ENCODE measurements around the gene PTMS. TPM values are rescaled to one million over a fixed set of nuclear protein-coding genes. Genes with fewer than 3 reads are reported as not detected.

PTMS gene
- total RNA-seq, 1 donor from 2014 or later = 864 TPM

DNA sequence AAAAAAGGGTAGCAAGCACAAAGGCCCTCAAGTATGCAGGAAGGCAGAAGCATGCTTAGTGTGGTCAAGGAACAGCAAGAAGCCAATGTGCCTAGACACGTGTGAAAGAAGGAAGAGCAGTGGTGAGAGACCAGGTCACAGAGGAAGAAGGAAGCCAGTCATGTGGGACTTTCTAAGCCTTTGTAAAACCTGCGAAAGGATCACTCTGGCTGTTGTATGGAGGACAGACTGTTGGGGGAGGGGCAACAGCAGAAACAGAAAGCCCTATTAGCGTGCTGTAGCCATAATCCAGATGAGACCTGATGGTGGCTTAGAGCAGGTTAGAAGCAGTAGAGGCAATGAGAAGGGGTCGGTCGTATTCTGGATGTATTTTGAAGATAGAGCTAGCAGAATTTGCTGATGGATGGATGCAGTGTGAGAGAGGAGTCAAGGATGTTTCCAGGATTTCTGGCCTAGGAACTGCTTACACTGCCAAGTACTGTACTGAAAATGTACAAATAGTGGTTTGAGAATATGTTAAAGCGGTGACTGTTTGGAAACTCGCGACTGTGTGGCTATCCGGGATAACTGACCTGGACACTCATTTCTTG, 7.6 kb upstream of the PTMS start:
- DNase-seq (ENCODE audit: low spot score) = no peak
- Mint-ChIP-seq H3K27ac (ENCODE audit: unreplicated experiment) (peak overlapping the region; percentile 33), H3K4me1 (ENCODE audit: unreplicated experiment) (peaks cover 40% of the 10 kb centered on the region), H3K36me3 (ENCODE audit: low read depth, unreplicated experiment) (peaks cover 4% of the 10 kb centered on the region), H3K4me3 (ENCODE audit: unreplicated experiment) (no peak overlapping the region), H3K9me3 (ENCODE audit: unreplicated experiment) (no peaks in the 10 kb centered on the region), H3K27me3 (ENCODE audit: unreplicated experiment) (peaks cover 5% of the 10 kb centered on the region)
- TF ChIP-seq, protein P1, sequence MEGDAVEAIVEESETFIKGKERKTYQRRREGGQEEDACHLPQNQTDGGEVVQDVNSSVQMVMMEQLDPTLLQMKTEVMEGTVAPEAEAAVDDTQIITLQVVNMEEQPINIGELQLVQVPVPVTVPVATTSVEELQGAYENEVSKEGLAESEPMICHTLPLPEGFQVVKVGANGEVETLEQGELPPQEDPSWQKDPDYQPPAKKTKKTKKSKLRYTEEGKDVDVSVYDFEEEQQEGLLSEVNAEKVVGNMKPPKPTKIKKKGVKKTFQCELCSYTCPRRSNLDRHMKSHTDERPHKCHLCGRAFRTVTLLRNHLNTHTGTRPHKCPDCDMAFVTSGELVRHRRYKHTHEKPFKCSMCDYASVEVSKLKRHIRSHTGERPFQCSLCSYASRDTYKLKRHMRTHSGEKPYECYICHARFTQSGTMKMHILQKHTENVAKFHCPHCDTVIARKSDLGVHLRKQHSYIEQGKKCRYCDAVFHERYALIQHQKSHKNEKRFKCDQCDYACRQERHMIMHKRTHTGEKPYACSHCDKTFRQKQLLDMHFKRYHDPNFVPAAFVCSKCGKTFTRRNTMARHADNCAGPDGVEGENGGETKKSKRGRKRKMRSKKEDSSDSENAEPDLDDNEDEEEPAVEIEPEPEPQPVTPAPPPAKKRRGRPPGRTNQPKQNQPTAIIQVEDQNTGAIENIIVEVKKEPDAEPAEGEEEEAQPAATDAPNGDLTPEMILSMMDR (IDR thresholded peaks at IDR 0.05; ENCODE audit: unreplicated experiment) = no peak

DNA sequence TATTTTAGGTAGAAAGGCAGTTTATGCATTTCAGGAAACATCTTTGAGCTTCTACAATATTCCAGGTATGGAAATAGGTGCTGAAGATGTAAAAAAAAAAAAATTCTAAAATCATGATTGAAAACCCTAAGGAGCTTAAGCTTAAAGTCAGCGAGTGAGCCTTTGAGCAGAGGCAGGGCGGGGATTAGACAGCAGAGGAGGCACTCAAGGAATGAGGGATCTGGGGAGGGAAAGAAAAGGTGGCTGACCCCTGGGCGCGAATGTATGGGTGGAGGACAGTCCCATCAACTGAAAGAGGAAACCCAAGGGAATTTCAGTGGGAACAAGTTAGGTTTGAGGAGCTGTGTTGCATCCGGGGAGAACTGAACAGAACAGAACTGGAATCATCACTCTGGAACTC, 6.4 kb upstream of the PTMS start:
- TF ChIP-seq, protein P1 (IDR thresholded peaks at IDR 0.05; ENCODE audit: unreplicated experiment) = no peak
- no peak for DNase-seq (ENCODE audit: low spot score)
- Mint-ChIP-seq H3K9me3 (ENCODE audit: unreplicated experiment) (no peaks in the 10 kb centered on the region), H3K27me3 (ENCODE audit: unreplicated experiment) (peaks cover 13% of the 10 kb centered on the region), H3K36me3 (ENCODE audit: low read depth, unreplicated experiment) (peaks cover 4% of the 10 kb centered on the region), H3K4me1 (ENCODE audit: unreplicated experiment) (peaks cover 40% of the 10 kb centered on the region), H3K4me3 (ENCODE audit: unreplicated experiment) (peak overlapping the region; percentile 22), H3K27ac (ENCODE audit: unreplicated experiment) (peak overlapping the region; percentile 38)

DNA sequence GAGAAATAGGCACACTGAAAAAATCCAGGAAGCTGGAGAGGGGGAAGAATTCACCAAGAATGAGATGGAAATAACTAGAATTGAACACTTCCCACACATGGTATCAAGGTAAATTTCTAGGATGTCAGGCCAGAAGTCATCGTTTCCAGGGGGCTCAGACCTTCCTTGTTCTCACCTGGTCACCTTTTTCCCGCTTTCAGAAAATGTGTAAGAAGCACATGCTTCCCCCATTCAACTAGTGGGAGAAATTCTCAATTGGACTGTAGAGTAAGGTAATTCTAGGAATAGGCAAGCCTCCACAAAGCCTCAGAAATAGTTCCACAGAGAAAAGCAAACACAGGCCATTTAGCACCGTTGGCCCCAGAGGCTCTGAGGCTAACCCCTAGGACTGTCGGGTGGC, 2.8 kb upstream of the PTMS start:
- no peaks in the 10 kb centered on the region for H3K9me3 Mint-ChIP-seq (ENCODE audit: unreplicated experiment)
- peaks cover 11% of the 10 kb centered on the region for H3K36me3 Mint-ChIP-seq (ENCODE audit: low read depth, unreplicated experiment)
- DNase-seq (ENCODE audit: low spot score) = no peak
- H3K4me3 Mint-ChIP-seq (ENCODE audit: unreplicated experiment) = no peak overlapping the region
- peaks cover 46% of the 10 kb centered on the region for H3K4me1 Mint-ChIP-seq (ENCODE audit: unreplicated experiment)
- TF ChIP-seq, protein P1 (IDR thresholded peaks at IDR 0.05; ENCODE audit: unreplicated experiment) = no peak
- peaks cover 32% of the 10 kb centered on the region for H3K27me3 Mint-ChIP-seq (ENCODE audit: unreplicated experiment)
- peak overlapping the region; percentile 70 for H3K27ac Mint-ChIP-seq (ENCODE audit: unreplicated experiment)

DNA sequence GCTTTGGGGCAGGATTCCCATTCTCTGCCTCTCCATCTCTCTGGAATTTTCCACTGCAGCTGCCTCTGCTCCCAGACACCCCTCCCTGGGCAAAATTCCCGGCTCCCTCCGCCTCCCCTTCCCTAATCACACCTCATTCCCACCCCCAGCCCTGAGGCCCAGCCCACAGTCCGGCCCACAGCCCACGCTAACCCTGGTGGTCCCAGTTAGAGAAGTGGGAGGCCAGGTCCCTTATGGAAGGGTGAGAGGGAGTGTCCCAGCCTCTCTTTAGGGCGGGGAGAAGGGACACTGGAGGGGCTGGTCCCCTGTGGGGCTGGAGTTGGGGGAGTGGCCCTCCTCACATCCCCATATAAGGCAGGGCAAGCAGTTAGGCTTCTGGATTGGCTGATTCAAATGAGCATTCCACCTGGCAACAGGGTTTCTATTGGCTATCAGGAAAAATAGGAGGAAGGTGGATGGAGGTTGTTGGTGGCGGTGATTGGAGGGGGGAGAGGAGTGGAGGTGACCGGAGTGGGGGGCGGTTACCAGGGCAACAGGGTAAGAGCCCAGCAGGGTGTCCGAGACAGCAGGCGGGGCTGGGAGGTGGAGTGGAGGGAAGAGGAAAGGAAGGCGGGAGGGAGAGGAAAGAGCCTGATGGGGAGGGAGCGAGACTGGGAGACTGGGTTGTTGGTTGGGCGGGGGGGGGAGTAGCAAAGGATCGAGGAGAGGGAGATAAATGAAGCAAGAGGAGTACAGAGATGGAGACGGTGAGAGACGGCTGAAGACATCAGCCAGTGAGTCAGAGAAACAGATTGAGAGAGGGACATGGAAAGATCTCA, 1.9 kb upstream of the PTMS start:
- no peaks in the 10 kb centered on the region for H3K9me3 Mint-ChIP-seq (ENCODE audit: unreplicated experiment)
- H3K4me3 Mint-ChIP-seq (ENCODE audit: unreplicated experiment) = peak overlapping the region; percentile 87
- H3K27ac Mint-ChIP-seq (ENCODE audit: unreplicated experiment) = peak overlapping the region; percentile 90
- peaks cover 30% of the 10 kb centered on the region for H3K27me3 Mint-ChIP-seq (ENCODE audit: unreplicated experiment)
- peak; percentile 80 for DNase-seq (ENCODE audit: low spot score)
- TF ChIP-seq, protein P1 (IDR thresholded peaks at IDR 0.05; ENCODE audit: unreplicated experiment) = no peak
- peaks cover 48% of the 10 kb centered on the region for H3K4me1 Mint-ChIP-seq (ENCODE audit: unreplicated experiment)
- peaks cover 18% of the 10 kb centered on the region for H3K36me3 Mint-ChIP-seq (ENCODE audit: low read depth, unreplicated experiment)

Data from endothelial cell (in vitro differentiated cells).